Measurements from ENCODE around the gene COQ10B. TPM values are rescaled to one million over a fixed set of nuclear protein-coding genes. Genes with fewer than 3 reads are reported as not detected.
"Not testable (repeated sequence)": the region's sequence is repeated elsewhere in the genome, so short reads cannot be mapped to it uniquely, and the experiment has no call there.

Gene COQ10B
- total and polyA plus RNA-seq, 8 donors = 2.9 to 47.7 (median 18.7) TPM

GRCh38 chr2:197426723-197427603 lies 26.4 kb upstream of the COQ10B start:
- intact Hi-C loops (cut with DNase I; ENCODE audit: low total_unique reads) = no loop called here
- no peaks in the 10 kb centered on the region for H3K9me3 ChIP-seq
- no peak overlapping the region for H3K4me3 ChIP-seq
- H3K27me3 ChIP-seq = no peaks in the 10 kb centered on the region
- H3K27ac ChIP-seq = peak overlapping the region in 1 of 5 donors; percentile 29
- no peak for DNase-seq
- peaks cover 58 to 100% (median 91%) of the 10 kb centered on the region in 4 donors for H3K4me1 ChIP-seq
- 38 to 47% (median 47%) methylated on average over 2 of the region's 2 CpGs for WGBS, 5 donors
- TF ChIP-seq, protein P1, sequence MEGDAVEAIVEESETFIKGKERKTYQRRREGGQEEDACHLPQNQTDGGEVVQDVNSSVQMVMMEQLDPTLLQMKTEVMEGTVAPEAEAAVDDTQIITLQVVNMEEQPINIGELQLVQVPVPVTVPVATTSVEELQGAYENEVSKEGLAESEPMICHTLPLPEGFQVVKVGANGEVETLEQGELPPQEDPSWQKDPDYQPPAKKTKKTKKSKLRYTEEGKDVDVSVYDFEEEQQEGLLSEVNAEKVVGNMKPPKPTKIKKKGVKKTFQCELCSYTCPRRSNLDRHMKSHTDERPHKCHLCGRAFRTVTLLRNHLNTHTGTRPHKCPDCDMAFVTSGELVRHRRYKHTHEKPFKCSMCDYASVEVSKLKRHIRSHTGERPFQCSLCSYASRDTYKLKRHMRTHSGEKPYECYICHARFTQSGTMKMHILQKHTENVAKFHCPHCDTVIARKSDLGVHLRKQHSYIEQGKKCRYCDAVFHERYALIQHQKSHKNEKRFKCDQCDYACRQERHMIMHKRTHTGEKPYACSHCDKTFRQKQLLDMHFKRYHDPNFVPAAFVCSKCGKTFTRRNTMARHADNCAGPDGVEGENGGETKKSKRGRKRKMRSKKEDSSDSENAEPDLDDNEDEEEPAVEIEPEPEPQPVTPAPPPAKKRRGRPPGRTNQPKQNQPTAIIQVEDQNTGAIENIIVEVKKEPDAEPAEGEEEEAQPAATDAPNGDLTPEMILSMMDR (IDR thresholded peaks at IDR 0.05) = no peak
- TF ChIP-seq EP300 (IDR thresholded peaks at IDR 0.05) (no peak), POLR2A (IDR thresholded peaks at IDR 0.05) (no peak), POLR2AphosphoS5 (IDR thresholded peaks at IDR 0.05) (no peak)
- H3K36me3 ChIP-seq = peaks cover 0 to 31% (median 27%) of the 10 kb centered on the region in 4 donors

- intact Hi-C loops (cut with DNase I; ENCODE audit: low total_unique reads) = no loop called here
- 93 to 98% (median 96%) methylated on average over 3 of the region's 3 CpGs for WGBS, 5 donors
- Histone ChIP-seq H3K9me3 (no peaks in the 10 kb centered on the region), H3K27ac (no peak overlapping the region), H3K27me3 (no peaks in the 10 kb centered on the region), H3K36me3 (peaks cover 0 to 21% (median 17%) of the 10 kb centered on the region in 4 donors), H3K4me3 (no peak overlapping the region), H3K4me1 (peaks cover 68 to 100% (median 94%) of the 10 kb centered on the region in 4 donors)
- TF ChIP-seq POLR2AphosphoS5 (IDR thresholded peaks at IDR 0.05) = no peak
- TF ChIP-seq POLR2A (IDR thresholded peaks at IDR 0.05) = no peak
- TF ChIP-seq, protein P1 (IDR thresholded peaks at IDR 0.05) = no peak
- TF ChIP-seq EP300 (IDR thresholded peaks at IDR 0.05) = no peak
- DNase-seq = no peak
Measured at GRCh38 chr2:197427986-197428385, 25.4 kb upstream of the COQ10B start.

DNA sequence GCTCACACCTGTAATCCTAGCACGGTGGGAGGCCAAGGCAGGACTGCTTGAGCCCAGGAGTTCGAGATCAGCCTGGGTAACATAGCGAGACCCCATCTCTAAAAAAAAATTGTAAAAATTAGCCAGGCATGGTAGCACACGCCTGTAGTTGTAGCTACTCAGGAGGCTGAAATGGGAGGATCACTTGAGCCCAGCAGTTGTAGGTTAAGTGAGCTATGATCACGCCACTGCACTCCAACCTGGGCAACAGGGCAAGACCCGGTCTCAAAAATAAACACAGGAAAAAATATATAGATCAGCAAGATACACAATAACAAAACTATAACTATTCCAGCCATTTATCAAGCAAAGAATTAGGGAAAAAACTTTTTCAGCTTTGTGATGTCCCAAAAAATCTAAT lies 21.5 kb upstream of the COQ10B start:
- Histone ChIP-seq H3K36me3 (peaks cover 0 to 14% (median 6%) of the 10 kb centered on the region in 4 donors), H3K4me3 (peak overlapping the region in 2 of 4 donors; percentile 5 to 83), H3K4me1 (peaks cover 50 to 81% (median 74%) of the 10 kb centered on the region in 4 donors), H3K27ac (peak overlapping the region in 3 of 5 donors; percentile 35 to 53 (median 35)), H3K27me3 (no peaks in the 10 kb centered on the region), H3K9me3 (no peaks in the 10 kb centered on the region)
- WGBS, 5 donors = 41 to 64% (median 51%) methylated on average over 6 of the region's 6 CpGs
- TF ChIP-seq POLR2AphosphoS5 (IDR thresholded peaks at IDR 0.05) (no peak), EP300 (IDR thresholded peaks at IDR 0.05) (no peak), POLR2A (IDR thresholded peaks at IDR 0.05) (no peak)
- TF ChIP-seq, protein P1 (IDR thresholded peaks at IDR 0.05) = no peak
- no peak for DNase-seq
- intact Hi-C loops (cut with DNase I; ENCODE audit: low total_unique reads) = no loop called here

DNA sequence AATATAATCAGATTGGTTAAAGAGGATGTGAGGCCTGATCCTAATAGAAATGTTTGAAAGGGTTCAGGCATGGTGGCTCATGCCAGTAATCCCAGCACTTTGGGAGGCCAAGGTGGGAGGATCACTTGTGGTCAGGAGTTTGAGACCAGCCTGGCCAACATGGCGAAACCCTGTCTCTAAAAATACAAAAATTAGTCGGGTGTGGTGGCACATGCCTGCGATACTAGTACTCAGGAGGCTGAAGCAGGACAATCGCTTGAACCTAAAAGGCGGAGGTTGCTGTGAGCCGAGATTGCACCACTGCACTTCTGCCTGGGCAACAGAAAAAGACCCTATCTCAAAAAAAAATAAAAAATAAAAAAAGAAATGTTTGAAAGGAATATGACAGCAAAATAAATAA lies 20.8 kb upstream of the COQ10B start:
- peak overlapping the region in 3 of 4 donors; percentile 83 to 97 (median 89) for H3K4me3 ChIP-seq
- DNase-seq; intact Hi-C loops (cut with DNase I; ENCODE audit: low total_unique reads); H3K9me3 ChIP-seq; H3K27me3 ChIP-seq: not testable (repeated sequence)
- H3K4me1 ChIP-seq = peaks cover 44 to 75% (median 69%) of the 10 kb centered on the region in 4 donors
- WGBS, 5 donors = 67 to 85% (median 75%) methylated on average over 6 of the region's 6 CpGs
- H3K27ac ChIP-seq = peak overlapping the region in 2 of 5 donors; percentile 1 to 53
- H3K36me3 ChIP-seq = peaks cover 0 to 14% (median 6%) of the 10 kb centered on the region in 4 donors

Measured in stomach (tissue), 9 donors.